Stimulated activated CD4-positive, alpha-beta T cell treated with anti-CD3 and anti-CD28 coated beads, TNF-alpha, amount 100 ng/mL, for 48 hours (primary cell): Measurements from ENCODE around the gene CACNB4.
"Not testable (repeated sequence)": the region's sequence is repeated elsewhere in the genome, so short reads cannot be mapped to it uniquely, and the experiment has no call there.

Experiments used
- DNase-seq, 3 donors: peaks; one replicate each; pipeline ENCODE4 v3.0.0-alpha.2; 2020; ENCODE audit warnings: low read depth in 3 of 3

Gene CACNB4

DNA sequence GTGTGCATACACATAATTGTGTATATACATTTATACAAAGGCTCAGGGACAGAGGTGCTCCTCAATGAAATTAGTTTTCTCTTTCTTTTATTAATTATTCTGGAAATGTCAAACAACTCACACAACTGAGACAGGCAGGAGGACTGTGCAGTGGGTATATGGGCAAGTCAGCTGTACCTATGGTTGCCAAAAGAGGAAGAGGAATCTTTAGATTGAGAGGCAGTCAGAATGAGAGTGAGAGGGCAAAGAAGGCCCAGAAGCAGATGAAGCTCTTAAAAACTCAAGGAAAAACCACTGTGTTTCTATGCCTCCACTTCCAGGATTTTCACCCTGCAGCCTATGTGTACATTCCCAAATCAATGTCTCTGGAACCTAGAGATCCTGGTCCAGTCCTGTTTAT lies 79.1 kb downstream of the CACNB4 start:
- DNase-seq, result no peak

DNA sequence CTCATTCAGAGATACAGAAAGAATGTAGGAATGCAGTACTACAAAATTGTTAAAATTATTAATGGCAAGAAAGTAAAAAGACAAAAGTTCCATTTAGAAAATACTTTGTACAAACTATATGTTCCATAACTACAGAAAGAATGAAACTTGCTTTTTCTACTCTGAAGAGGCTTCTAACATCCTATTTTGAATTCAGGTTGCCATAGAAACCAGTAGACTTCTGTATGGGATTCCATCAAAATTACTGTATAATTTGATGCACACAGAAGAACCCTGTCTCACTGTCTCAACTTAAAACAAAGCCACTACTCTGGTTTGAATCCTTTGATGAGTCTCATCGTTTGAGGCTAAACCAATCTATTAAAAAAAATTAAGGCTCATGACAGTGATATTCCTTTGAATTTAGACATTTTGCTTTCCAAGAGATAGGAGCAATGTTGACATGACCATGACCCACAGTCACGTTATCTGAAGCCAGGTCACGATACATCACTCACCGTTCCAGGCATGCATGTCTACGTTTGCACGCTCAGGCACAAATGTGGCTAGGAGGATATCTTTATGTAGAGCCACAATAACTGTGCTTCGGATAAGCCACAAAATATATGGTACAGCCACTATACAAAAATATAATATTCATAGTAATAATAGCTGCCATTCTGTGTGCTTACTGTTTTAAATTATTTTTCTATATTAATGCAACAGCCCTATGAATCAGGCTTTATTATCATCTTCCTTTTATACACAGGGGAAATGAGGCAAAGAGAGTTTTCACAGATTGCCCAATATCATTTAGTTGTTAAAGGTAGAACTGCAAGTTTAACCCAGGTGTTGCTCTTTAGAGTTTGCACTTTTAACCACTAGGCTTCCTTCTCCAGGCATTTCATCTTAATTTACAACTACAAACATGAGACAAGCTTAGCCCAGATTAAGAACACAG lies 82.4 kb downstream of the CACNB4 start:
- DNase-seq, result no peak

DNA sequence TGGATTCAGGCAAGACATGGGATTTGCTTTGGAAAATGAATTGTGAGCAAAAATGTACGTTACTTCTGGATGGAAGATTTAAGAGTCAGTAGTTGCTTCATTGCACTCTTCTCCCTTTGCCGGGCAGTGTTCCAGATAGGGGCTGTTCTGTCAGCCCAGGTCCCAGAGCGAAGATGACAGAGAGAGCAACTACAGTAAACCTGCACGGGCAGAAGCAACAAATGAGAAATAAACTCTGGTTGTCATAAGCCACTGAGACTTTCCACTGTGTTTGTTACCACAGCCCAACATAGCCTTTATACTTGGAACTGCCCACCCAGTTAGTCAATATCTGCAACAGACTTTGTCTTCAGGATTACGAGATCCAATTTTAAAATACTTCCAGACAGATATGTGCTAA lies 83.3 kb downstream of the CACNB4 start:
- DNase-seq, result no peak

DNA sequence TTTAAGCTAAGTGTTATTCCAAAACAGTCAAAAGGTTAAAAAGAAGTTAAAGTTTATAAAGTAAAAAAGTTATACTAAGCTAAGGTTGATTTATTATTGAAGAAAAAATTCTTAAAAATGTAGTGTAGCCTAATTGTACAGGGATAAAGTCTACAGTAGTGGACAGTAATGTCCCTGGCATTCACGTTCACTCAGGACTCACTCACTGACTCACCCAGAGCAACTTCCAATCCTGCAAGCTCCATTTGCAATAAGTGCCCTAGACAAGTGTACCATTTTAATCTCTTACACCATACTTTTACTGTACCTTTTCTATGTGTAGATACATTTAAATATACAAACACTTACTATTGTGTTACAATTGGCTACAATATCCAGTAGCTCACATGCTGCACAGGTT lies 86.1 kb downstream of the CACNB4 start:
- no peak for DNase-seq

DNA sequence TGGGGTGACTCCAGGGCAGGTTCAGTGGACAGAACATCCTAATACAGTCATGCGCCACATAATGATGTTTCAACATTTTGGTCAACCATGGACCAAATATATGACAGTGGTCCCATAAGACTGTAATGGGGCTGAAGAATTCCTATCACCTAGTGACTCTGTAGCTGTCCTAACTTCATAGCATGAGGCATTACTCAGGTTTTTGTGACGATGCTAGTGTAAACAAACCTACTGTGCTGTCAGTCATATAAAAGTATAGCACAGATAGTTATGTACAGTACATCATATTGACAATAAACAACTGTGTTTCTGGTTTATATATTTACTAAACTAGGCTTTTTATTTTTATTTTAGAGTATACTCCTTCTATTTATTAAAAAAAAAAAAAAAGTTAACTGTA lies 87.1 kb downstream of the CACNB4 start:
- DNase-seq, result no peak

- DNase-seq, result no peak
Observed at GRCh38 chr2:152005607-152006006, 93.2 kb downstream of the CACNB4 start.

- DNase-seq, result not testable (repeated sequence)
Observed at GRCh38 chr2:152003283-152003682, 95.6 kb downstream of the CACNB4 start.

DNA sequence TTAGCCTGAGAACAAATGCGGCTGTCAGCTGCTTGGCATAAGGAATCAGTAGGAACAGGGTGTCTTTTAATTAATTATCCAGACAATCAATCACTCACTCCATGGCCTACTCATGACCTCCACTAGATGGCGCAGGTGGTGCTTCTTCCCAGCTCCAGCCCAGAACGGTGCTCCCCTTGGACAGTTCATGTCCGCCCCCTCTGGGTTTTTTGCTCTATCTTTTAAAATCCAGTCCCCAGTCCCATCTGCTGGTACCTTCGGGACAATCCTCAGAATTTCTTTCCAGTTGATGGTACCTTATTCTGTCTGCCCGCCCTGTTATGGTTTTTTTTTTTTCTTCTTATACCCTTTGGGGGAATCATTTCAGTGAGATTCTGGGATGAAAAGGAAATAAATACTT lies 99.8 kb downstream of the CACNB4 start:
- peak in 2 of 3 donors; percentile 14 to 39 for DNase-seq

- no peak for DNase-seq
Observed at GRCh38 chr2:151996243-151997003, 102.4 kb downstream of the CACNB4 start.

DNA sequence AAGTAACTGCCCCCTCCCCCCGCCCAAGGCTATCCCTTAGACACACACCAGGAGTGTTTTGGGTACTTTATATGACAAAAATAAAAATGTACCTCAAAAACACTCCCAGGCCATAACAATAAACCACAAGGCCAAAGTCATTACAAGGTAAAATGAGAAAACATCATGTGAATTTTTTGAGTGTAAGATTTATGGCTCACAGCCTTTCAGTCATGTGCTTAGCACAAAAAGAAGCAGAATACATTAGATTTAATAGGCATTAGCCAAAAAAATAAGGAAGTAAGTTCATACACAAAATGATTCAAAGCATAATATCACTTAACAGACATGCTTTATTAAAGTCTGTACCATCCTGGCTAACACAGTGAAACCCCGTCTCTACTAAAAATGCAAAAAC lies 103.7 kb downstream of the CACNB4 start:
- no peak for DNase-seq

- not testable (repeated sequence) for DNase-seq
Observed at GRCh38 chr2:151994178-151994577, 104.7 kb downstream of the CACNB4 start.

DNA sequence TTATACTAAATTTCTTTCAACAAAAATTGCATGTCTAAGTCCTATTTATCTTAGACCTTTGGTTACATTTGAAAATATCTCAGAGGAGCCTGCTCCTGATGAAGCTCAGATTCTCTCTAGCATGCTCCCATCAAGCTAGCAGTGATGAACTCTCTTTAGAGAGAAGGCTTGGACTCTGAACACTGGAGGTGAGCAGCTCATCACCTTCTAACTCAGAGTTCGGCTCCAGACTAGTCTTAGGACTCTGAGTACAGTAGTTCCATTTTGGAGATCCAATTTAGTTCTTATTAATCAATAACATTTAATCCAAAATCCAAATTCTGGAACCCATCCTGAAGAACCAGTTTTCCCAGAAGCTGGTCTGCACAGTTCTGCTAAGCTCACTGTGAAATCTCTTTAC lies 107.8 kb downstream of the CACNB4 start:
- no peak for DNase-seq

GRCh38 chr2:151989378-151989777 lies 109.5 kb downstream of the CACNB4 start:
- DNase-seq, result no peak

DNA sequence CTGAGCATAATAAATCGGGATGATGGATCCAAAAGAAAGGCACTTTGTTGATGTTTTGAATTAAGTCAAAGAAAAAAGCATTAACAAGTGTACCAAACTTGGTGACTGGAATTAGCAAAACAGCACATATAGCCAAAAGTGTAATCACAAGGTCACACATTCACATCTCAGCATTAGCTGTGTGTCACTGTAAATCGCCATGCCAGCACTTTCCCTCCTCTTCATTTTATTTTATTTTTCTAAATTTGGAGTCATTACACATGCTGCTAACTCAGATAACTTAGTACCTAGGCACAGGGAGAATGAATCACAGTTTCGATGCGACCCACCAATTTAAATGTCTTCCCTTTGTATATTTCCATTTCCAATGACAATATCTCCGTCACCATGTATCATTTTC lies 111.4 kb downstream of the CACNB4 start:
- DNase-seq, result no peak

GRCh38 chr2:151984424-151985083 lies 114.3 kb downstream of the CACNB4 start:
- no peak for DNase-seq

DNA sequence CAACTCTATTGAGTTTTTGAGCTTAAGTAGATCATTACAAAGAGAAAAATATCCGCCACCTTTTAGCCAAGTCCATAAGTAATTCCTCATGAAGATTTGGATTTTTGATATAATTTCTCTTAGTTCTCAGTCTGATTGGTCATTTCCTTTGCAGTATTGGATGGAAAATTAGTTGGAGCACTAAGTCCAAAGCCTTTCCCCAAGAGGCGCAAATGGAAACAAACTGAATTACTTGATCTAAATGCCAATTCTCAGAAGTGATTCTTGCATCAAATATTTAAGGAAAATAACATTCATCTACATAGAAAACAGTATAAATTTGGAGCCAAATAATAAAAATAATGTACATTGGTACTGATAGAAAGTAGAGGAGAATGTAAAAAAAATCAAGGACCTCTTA lies 115.6 kb downstream of the CACNB4 start:
- DNase-seq, result no peak

DNA sequence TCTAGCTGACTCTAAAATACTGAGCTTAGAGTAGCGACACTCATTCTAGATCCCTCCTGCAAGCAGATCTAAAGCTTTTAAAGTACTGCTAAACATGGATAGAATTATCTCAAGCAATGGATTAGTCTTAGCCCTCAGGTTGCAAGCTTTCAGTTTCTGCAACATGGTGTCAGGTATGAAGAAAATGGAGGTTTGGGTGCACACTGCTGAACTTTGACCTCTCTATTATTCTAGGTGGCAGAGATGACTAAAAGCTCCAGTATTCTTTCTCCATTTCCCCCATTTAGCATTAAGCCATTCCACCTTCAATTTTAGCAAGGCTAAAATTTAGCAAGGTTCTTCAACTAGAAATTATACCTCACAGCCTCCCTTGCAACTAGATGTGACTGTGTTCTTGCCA lies 117.0 kb downstream of the CACNB4 start:
- DNase-seq, result no peak

DNA sequence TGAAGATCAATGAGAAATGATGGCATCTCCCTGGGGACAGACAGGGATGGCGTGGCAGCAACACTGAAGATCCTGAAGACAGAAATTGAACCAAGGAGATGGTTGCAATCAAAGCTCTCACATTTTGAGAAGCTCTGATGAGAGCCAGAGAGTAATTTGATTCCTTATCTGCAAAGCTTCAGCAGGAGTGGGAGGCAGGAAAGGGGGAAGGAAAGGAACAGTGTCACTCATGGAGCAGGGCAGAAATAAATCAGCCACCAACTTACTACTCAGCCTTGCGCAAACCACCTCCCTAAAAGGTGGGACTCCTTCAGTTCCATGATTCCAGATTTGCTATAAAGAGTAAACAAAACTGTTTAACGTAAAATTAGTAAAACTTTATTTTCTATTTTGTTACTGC lies 119.2 kb downstream of the CACNB4 start:
- no peak for DNase-seq

DNA sequence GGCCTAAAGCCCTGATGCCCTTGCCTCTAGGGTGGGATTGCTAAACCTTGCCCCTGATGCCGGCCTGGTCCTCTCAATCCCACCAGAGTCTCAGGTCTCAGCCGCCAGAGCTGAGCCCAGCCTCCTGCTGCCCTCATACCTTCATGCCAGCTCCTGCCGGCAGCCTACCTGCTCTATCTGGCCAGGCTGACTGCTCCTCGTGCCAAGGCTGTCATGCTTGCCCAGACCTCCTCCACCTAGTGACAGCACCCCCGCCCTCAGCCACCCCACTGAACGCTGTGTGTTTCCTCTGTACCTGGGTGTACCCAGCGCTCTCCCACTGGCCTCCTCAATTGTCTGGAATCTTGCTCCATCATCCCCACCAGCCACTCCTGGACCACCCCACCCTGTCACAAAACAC lies 120.1 kb downstream of the CACNB4 start:
- DNase-seq, result no peak

GRCh38 chr2:151977631-151978030 lies 121.2 kb downstream of the CACNB4 start:
- no peak for DNase-seq

GRCh38 chr2:151976945-151977353 lies 121.9 kb downstream of the CACNB4 start:
- DNase-seq, result peak in 1 of 3 donors; percentile 3
